HT-29 (cell line): Measurements from ENCODE around the gene FBXW5. TPM values are rescaled to one million over a fixed set of nuclear protein-coding genes. Genes with fewer than 3 reads are reported as not detected.
A peak's percentile ranks its signal among the peaks of the same experiment; 100 is the strongest.

ENCODE experiments used
- DNase-seq: peaks from one replicate; pipeline ENCODE4 v3.0.0-alpha.2; 2015; ENCODE audit warnings: low spot score
- total RNA-seq: library from RNA; depleted of rRNA; stranded (reverse); fragments of >200 nt; shearing (Covaris generic); gene quantifications from 2 replicates; pipeline ENCODE4 v1.2.3, GENCODE V29; 2014

Gene FBXW5
- total RNA-seq, 1 experiment from 2014 or later, result 379 TPM

GRCh38 chr9:136949817-136950655, 5.5 kb upstream of the FBXW5 start:
- peak; percentile 97 for DNase-seq

GRCh38 chr9:136949239-136949816, 4.8 kb upstream of the FBXW5 start:
- DNase-seq, result no peak

GRCh38 chr9:136947955-136948510, 3.5 kb upstream of the FBXW5 start:
- DNase-seq, result peak; percentile 57

- DNase-seq, result no peak
Observed at GRCh38 chr9:136947028-136947891, 2.7 kb upstream of the FBXW5 start.

- no peak for DNase-seq
Observed at GRCh38 chr9:136946228-136947027, 1.9 kb upstream of the FBXW5 start.

- DNase-seq, result no peak
Observed at GRCh38 chr9:136945333-136946227, 1.0 kb upstream of the FBXW5 start.

- peak; percentile 45 for DNase-seq
Observed at GRCh38 chr9:136944212-136944518, 373 bp downstream of the FBXW5 start.

GRCh38 chr9:136943291-136944211, 987 bp downstream of the FBXW5 start:
- DNase-seq, result peak; percentile 51

- DNase-seq, result no peak
Observed at GRCh38 chr9:136942881-136943230, 1.7 kb downstream of the FBXW5 start.

GRCh38 chr9:136942112-136942880, 2.2 kb downstream of the FBXW5 start:
- no peak for DNase-seq

GRCh38 chr9:136941231-136942111, 3.1 kb downstream of the FBXW5 start:
- DNase-seq, result no peak

GRCh38 chr9:136940526-136941230, 3.9 kb downstream of the FBXW5 start:
- DNase-seq, result no peak

- no peak for DNase-seq
Observed at GRCh38 chr9:136939996-136940525, 4.5 kb downstream of the FBXW5 start.

- DNase-seq, result no peak
Observed at GRCh38 chr9:136939431-136939995, 5.0 kb downstream of the FBXW5 start.

GRCh38 chr9:136937186-136938001, 7.1 kb downstream of the FBXW5 start:
- no peak for DNase-seq
